Thoracic aorta (tissue), 2 donors: Measurements from ENCODE around the gene USP13. TPM values are rescaled to one million over a fixed set of nuclear protein-coding genes. Genes with fewer than 3 reads are reported as not detected.
"Not testable (repeated sequence)": the region's sequence is repeated elsewhere in the genome, so short reads cannot be mapped to it uniquely, and the experiment has no call there.

Source experiments
- ATAC-seq: fragments of 150-250 bp; one replicate; pipeline ENCODE4 v1.8.0; 2017; ENCODE audit warnings: low read depth; ENCODE audit not compliant: insufficient number of reproducible peaks, low FRiP score
- DNase-seq: peaks from one replicate; pipeline ENCODE4 v3.0.0-alpha.2; 2020; ENCODE audit warnings: low spot score
- H3K27ac ChIP-seq, 2 donors: fragments of 200-600 bp; sonication (generic); 1 replicate in 1 of 2; 2 replicates in 1 of 2; pipeline ENCODE4 v1.5.1; 2016; ENCODE audit warnings: mild to moderate bottlenecking in 2 of 2, moderate library complexity in 2 of 2
- H3K27me3 ChIP-seq: fragments of 200-600 bp; sonication (generic); replicated peaks from 2 replicates; pipeline ENCODE4 v1.6.0; 2016; ENCODE audit warnings: mild to moderate bottlenecking; ENCODE audit not compliant: insufficient read depth
- H3K36me3 ChIP-seq: fragments of 200-600 bp; sonication (generic); one replicate; pipeline ENCODE4 v1.5.1; 2016
- H3K4me1 ChIP-seq, 2 donors: fragments of 200-600 bp; sonication (generic); 1 replicate in 1 of 2; 2 replicates in 1 of 2; pipeline versions ENCODE4 v1.5.1 to v1.6.0; 2016; ENCODE audit warnings: low read depth in 2 of 2, mild to moderate bottlenecking in 1 of 2; ENCODE audit not compliant: control insufficient read depth in 1 of 2
- H3K4me3 ChIP-seq: fragments of 200-600 bp; sonication (generic); 2 replicates; pipeline ENCODE4 v1.5.1; 2016; ENCODE audit warnings: mild to moderate bottlenecking
- H3K9me3 ChIP-seq: fragments of 200-600 bp; sonication (generic); 2 replicates; pipeline ENCODE4 v1.5.1; 2016
- total RNA-seq, 2 donors: library from RNA; depleted of rRNA; stranded (reverse); fragments of >200 nt; gene quantifications; one replicate each; pipeline versions ENCODE4 v1.1.0 to v1.2.3, GENCODE V29; 2016
- TF ChIP-seq, protein P1 (sequence below): fragments of 200-600 bp; sonication (generic); IDR thresholded peaks from one replicate; pipeline ENCODE4 v1.5.1; 2019; ENCODE audit warnings: antibody characterized with exemption

The USP13 gene
- total RNA-seq, 2 donors from 2014 or later = 5.1 to 8.2 TPM

DNA sequence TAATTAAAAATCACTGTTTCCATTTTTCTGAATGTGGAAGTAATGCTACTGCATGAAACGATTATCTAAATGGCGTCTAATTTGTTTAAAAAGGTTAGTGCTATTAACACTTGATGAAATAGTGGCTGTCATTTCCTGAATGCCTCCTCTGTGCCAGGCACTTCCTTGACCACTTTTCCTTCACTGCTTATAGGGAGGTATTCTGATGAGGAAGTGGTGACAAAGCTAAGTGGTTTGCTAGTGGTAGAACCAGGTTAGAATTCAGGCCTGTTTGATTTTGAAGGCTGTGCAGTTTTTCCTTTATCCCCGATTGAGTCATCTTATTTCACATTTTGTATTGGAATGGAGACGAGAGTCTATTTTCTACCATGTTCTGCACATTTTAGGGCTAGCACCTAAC is 119.0 kb downstream of the USP13 start:
- Histone ChIP-seq H3K9me3 (no peaks in the 10 kb centered on the region), H3K4me3 (no peak overlapping the region), H3K36me3 (peaks cover 3% of the 10 kb centered on the region), H3K4me1 (no peaks in the 10 kb centered on the region), H3K27ac (no peak overlapping the region), H3K27me3 (no peaks in the 10 kb centered on the region)
- ATAC-seq (no peak), DNase-seq (no peak)
- TF ChIP-seq, protein P1, sequence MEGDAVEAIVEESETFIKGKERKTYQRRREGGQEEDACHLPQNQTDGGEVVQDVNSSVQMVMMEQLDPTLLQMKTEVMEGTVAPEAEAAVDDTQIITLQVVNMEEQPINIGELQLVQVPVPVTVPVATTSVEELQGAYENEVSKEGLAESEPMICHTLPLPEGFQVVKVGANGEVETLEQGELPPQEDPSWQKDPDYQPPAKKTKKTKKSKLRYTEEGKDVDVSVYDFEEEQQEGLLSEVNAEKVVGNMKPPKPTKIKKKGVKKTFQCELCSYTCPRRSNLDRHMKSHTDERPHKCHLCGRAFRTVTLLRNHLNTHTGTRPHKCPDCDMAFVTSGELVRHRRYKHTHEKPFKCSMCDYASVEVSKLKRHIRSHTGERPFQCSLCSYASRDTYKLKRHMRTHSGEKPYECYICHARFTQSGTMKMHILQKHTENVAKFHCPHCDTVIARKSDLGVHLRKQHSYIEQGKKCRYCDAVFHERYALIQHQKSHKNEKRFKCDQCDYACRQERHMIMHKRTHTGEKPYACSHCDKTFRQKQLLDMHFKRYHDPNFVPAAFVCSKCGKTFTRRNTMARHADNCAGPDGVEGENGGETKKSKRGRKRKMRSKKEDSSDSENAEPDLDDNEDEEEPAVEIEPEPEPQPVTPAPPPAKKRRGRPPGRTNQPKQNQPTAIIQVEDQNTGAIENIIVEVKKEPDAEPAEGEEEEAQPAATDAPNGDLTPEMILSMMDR = no peak

- H3K27me3 ChIP-seq = no peaks in the 10 kb centered on the region
- no peak for ATAC-seq
- no peaks in the 10 kb centered on the region for H3K9me3 ChIP-seq
- TF ChIP-seq, protein P1 = no peak
- no peak overlapping the region for H3K4me3 ChIP-seq
- H3K36me3 ChIP-seq = no peaks in the 10 kb centered on the region
- H3K27ac ChIP-seq = no peak overlapping the region
- H3K4me1 ChIP-seq = no peaks in the 10 kb centered on the region
- no peak for DNase-seq
These were observed 119.5 kb downstream of the USP13 start for GRCh38 chr3:179772297-179772696.

DNA sequence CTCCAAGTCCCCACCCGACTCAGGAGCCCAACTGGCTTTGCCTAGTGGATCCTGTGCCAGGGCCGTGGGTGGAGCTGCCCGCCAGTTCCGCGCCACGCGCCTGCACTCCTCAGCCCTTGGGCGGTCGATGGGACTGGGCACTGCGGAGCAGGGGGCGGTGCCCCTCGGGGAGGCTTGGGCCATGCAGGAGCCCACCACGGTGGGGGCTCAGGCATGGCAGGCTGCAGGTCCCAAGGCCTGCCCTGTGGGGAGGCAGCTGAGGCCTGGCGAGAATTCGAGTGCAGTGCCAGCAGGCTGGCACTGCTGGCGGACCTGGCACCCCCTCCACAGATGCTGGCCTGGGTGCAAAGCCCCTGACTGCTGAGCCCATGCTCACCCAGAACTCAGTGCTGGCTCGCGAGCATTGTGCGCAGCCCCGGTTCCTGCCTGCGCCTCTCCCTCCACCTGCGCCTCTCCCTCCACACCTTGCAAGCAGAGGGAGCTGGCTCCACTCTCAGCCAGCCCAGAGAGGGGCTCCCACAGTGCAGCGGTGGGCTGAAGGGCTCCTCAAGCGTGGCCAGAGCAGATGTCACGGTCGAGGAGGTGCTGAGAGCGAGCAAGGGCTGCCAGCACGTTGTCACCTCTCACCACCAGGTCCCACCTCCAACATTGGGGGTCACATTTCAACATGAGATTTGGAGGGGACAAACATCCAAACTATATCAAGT is 122.7 kb downstream of the USP13 start:
- H3K36me3 ChIP-seq = no peaks in the 10 kb centered on the region
- H3K4me1 ChIP-seq = no peaks in the 10 kb centered on the region
- DNase-seq (no peak), ATAC-seq (no peak)
- no peaks in the 10 kb centered on the region for H3K9me3 ChIP-seq
- H3K27ac ChIP-seq = no peak overlapping the region
- H3K4me3 ChIP-seq = no peak overlapping the region
- TF ChIP-seq, protein P1 = no peak
- no peaks in the 10 kb centered on the region for H3K27me3 ChIP-seq

GRCh38 chr3:179782841-179783240 is 130.0 kb downstream of the USP13 start:
- H3K27ac ChIP-seq, DNase-seq, ATAC-seq, H3K9me3 ChIP-seq, H3K27me3 ChIP-seq, H3K4me1 ChIP-seq, H3K4me3 ChIP-seq, H3K36me3 ChIP-seq: not testable (repeated sequence)

GRCh38 chr3:179788996-179789395 is 136.2 kb downstream of the USP13 start:
- Histone ChIP-seq H3K36me3 (no peaks in the 10 kb centered on the region), H3K4me1 (no peaks in the 10 kb centered on the region), H3K27ac (no peak overlapping the region), H3K9me3 (no peaks in the 10 kb centered on the region), H3K27me3 (no peaks in the 10 kb centered on the region), H3K4me3 (no peak overlapping the region)
- ATAC-seq = no peak
- TF ChIP-seq, protein P1 = no peak
- DNase-seq = no peak

- H3K9me3 ChIP-seq = no peaks in the 10 kb centered on the region
- ATAC-seq = no peak
- no peaks in the 10 kb centered on the region for H3K36me3 ChIP-seq
- DNase-seq = no peak
- TF ChIP-seq, protein P1 = no peak
- no peak overlapping the region for H3K4me3 ChIP-seq
- H3K4me1 ChIP-seq = no peaks in the 10 kb centered on the region
- H3K27me3 ChIP-seq = no peaks in the 10 kb centered on the region
- H3K27ac ChIP-seq = no peak overlapping the region
These were observed 139.0 kb downstream of the USP13 start for GRCh38 chr3:179791793-179792192.
